GM21390 (cell line): ENCODE data around the gene DAO.

Experiments used
- ATAC-seq: cut with Tn5 transposase; IDR thresholded peaks from one replicate; pipeline ENCODE4 v1.9.1; 2021; ENCODE audit not compliant: unreplicated experiment

DAO gene

DNA sequence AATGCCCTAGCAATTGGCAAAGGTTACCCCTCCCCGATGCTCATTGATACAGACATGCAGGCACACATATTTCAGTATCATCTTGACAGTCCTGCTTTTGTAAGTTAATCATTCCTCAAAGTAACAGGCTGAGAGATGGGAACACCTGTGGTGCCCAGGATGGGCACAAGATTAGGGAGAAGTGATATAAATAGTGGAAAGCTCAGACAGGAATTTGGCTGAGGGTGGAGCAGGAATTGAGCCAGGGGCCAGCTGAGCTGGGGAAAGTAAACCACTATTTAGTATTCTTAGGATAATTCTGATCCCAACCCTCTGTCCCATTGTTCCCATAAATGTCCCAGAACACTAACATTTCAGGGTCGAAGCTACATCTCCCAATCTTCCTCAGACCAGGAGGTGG, 38.3 kb downstream of the DAO start:
- ATAC-seq, result no peak

DNA sequence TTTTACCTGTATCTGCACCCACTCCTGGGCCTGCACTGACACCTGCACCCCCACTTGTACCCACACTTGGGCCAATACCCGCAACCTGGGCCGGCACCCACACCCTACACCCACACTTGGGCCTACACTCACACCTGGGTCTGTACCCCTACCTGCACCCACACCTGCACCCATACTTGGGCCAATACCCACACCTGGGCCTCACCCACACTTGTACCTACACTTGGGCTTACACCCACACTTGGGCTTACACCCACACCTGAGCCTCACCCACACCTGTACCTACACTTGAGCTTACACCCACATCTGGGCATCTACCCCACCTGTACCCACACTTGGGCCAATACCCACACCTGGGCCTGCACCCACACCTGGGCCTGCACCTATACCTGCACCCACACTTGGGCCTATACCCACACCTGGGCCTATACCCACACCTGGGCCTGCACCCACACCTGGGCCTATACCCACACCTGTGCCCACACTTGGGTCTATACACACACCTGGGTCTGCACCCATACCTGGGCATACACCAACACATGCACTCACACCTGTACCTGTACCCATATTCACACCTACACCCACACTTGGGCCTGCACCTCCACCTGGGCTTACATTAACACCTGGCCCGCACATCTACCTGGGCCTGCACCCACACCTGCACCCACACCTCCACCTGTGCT, 39.2 kb downstream of the DAO start:
- ATAC-seq, result no peak

DNA sequence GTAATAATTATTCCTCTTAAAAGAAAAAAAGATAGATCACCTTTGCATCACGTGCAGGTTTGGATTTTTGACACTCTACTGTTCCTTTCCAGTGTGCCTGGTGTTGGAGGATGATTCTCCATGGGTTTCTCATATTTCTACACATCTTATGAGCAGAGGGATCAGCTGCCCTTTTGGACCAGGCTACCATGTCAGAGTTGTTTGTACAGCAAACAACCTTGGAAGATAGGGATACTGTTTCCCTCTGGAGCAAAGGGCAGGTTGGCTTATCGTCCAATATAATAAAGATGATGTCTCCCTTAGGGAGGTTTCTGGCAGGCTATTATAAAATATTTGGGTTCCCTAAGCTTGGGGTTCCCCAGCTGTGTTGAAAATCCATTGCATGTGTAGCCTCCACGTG, 42.1 kb downstream of the DAO start:
- ATAC-seq, result no peak

DNA sequence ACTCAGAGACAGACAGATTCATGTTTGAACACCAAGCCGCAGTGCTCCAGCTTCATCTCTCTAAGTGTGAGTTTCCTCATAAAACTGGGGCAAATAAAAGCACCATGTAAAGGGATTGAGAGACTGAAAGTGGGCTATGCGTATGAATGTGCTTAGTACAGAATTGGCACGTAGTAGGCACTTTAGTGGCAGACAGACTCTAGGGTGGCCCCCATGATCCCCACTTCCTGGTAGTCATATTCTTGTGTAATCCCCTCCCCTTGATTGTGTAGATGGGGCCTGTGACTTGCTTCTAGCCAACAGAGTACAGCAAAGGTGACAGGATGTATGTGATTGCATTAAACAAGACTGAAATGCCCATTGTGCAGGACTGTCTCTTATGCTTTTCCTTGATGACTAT, 43.0 kb downstream of the DAO start:
- no peak for ATAC-seq

DNA sequence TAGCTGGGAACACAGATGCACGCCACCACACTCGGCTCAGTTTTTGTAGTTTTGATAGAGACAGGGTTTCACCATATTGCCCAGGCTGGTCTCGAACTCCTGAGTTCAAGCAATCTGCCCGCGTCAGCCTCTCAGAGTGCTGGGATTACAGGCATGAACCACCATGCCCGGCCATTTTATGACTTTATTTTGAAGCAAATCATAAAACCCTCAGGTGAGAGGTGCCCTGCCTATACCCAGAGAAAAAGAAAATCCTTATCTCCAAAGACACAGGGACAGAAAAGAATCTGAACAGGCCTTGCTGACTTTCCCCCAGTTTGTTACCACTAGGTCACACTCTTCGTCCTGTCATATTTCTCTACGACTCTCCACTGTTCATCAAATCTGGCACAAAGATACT, 48.8 kb downstream of the DAO start:
- ATAC-seq, result no peak

DNA sequence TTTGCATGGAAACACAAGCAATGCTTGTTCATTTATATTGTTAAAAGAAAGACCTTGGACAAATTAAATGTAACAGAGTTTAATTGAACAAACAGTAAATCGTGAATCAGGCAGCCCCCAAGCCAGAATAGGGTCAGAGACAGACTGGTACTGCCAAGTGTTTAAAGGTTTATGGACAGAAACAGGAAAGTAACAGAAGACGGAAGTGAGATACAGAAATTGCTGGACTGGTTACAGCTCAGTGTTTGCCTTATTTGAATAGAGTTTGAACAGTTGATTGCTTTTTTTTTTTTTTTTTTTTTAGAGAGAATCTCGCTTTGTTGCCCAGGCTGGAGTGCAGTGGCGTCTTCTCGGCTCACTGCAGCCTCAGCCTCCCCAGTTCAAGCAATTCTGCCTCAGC, 50.3 kb downstream of the DAO start:
- ATAC-seq, result peak; percentile 71

DNA sequence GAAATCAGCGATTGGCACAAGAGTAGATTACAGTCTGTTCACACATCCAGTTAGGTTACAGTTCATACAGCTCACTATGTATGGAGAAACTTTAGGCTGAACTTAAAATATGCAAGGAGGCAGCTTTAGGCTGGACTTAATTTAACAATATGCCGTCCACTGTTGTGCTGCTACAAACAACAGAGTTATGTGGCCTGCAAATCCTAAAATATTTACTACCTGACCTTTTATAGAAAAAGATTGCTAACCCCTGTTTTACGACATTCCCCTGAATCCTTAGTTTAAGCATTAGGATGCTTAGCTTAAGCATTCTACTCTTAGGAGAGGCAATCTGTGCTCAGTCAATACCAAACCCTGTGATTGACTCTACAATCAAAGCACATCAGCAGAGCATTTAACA, 50.9 kb downstream of the DAO start:
- ATAC-seq, result no peak

DNA sequence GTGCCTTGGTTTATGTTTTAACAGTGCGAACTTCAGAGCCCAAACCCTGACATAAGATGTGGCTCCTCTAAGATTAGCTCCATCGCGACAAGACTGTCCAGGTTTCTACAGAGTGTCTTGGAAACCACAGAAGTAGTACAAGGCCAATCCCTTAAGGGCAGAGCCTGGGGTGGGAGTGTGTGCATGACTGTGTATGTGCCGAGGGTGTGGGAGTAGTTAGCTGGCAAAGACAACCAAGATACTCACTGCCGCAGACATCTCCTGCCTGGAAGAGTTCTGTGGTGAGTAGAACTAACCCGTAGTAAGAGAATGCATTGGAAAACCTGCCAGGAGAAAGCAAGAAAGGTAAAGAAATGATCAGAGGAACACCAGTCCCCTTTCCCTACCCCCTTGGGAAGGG, 54.1 kb downstream of the DAO start:
- ATAC-seq, result no peak

DNA sequence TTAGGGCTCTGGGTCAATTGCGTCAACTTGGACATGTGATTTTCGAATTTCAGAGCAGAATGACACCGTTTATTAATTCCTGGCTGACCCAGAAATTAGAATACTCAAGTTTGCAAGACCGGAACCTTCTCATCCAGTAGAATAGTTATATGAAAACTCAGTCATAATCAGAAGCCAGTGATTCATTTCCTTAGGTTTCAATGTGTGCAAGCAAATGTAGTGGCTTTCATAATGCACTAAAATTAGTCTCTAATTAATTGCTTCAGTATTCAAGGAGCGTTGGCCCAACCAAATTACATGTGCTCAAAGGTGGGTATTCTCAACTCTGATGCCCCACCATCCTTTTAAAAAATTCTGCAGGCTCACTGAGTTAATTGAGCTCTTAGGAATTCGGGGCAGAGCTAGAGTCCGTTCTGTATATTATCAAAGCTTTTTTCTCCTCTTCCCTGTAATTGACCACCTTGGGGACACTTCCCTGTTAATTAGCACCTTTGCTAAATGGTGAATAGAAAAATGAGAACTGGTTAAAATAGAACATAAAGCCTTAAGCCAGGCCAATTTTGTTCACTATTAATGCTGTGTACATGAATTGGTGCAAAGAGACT, 55.4 kb downstream of the DAO start:
- ATAC-seq, result no peak

DNA sequence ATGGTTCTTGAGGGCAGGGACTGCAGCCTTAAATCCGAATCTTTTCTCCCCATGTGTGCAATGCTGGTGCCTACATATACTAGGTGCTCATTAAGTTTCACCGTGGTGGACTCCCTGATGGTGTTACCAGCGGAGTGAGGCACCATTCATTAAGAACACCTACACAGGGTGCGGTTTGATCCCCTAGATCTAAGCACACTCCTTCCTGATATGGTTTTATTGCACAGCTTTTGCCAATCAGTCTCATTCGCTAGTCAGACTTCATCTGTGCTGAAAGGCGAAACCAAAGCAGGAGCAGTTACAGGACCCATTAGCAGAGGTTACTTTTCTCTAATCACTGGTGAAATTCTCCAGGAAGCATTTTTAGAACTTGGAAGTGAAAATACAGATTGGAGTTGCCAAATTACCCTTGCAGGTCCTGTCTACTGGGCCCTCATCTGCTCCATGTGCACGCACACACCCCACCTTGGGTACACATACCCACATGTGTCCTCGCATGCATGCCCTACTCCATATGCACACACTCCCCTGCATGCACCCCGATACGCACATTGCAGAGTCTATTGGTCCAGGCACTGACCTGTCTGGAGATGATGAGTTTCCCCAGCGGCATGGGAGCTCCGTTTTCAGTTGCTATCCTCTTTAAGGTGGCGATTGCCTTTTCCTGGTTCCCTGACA, 58.5 kb downstream of the DAO start:
- no peak for ATAC-seq

DNA sequence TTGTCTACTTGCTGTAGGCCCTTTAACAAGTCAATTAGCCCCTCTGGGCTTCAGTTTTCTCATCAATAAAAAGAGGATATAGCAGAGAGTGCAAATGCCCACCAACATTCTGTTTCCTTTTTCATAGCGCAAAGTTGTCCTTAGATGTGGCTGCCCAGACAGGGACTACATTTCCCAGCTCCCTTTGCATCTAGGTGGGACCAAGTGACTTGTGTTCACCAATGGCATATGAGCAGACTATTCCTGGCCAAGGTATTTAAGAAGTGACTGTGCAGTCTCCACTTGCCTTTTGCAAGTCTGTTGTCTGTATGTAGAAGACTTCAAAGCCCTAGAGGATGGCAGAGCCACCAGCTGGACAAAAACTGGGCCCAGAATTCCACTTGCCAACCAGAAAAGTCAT, 59.7 kb downstream of the DAO start:
- peak; percentile 78 for ATAC-seq

DNA sequence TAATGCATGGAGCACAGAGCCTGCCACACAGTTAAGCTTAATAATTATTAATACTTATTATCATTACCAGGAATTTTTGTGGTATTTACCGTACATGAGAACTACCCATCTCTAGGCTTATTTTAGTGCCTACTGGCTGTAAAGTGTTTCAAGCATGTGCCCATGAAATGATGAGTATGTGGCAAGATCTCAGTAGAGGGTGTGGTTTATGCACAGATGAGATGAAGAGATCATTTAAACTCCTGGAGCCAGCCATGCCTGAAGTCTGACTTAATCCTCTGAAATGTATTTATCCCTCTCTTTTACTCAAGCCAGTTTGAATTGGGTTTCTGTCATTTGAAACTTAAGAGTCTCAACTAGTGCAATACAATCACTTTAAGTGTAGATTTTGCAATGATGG, 60.2 kb downstream of the DAO start:
- ATAC-seq, result no peak

DNA sequence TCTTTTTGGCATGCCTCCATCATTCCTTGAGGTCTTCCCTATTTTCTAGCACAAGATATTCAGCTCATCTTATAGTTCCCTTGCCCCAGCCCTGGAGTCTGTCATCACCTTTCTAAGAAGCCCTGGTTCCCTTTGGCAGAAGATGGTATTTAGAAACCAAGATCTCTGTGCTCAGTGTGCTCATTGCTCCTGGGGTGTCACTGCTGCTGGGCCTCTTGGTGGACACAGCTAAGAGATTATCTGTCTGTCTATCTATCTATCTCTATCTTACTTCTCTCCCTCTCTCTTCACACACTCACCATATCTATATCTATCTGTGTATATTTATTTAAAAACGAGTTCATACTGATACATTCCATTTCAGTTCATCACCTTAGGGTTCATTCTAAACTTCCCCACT, 67.2 kb downstream of the DAO start:
- ATAC-seq, result no peak

DNA sequence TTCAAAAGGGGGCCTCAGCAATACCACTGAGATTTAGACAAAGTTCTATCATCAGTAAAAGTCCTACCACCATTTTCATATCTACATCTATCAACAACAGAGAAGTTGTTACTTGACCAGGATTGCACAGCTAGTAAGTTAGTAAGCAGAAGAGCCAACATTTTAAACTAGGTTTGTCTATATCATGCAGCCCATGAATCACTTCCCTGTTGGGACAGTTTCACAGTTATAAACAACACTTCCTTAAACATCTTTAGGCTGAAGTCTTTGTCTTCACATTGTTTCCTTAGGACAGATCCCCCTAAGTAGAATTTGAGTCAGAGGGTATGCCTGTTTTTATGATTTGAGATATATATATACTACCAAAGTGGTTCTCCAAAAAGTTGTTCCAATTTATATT, 68.5 kb downstream of the DAO start:
- ATAC-seq, result no peak

DNA sequence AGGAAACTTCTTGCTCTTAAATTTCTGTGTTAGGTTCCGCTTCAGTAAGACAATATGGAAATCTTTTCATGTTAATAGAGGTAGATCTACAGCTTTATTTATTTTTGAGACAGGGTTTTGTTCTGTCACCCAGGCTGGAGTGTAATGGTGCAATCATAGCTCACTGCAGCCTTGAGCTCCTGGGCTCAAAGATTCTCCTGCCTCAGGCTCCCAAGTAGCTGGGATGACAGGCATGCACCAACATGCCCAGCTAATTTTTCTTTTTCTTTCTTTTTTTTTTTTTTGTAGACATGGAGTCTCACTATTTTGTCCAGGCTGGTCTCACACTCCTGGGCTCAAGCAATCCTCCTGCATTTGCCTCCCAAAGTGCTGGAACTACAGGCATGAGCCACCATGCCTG, 70.1 kb downstream of the DAO start:
- ATAC-seq, result no peak
